ENCODE measurements around the gene CDH6.

The CDH6 gene

GRCh38 chr5:31158686-31159085 lies 34.8 kb upstream of the CDH6 start:
- TF ChIP-seq CTCF (conservative IDR thresholded peaks at IDR 0.05; ENCODE audit: low read depth, low read length), result no peak
- DNase-seq (ENCODE audit: low read depth), result no peak
- no peak overlapping the region for H3K4me3 ChIP-seq (ENCODE audit: low read length)

- H3K4me3 ChIP-seq (ENCODE audit: low read length), result no peak overlapping the region
- TF ChIP-seq CTCF (conservative IDR thresholded peaks at IDR 0.05; ENCODE audit: low read depth, low read length), result no peak
- DNase-seq (ENCODE audit: low read depth), result no peak
These were observed 31.7 kb upstream of the CDH6 start for GRCh38 chr5:31161781-31162181.

- no peak for TF ChIP-seq CTCF (conservative IDR thresholded peaks at IDR 0.05; ENCODE audit: low read depth, low read length)
- no peak overlapping the region for H3K4me3 ChIP-seq (ENCODE audit: low read length)
- no peak for DNase-seq (ENCODE audit: low read depth)
These were observed 27.8 kb upstream of the CDH6 start for GRCh38 chr5:31165729-31166128.

GRCh38 chr5:31169379-31169778 lies 24.1 kb upstream of the CDH6 start:
- no peak overlapping the region for H3K4me3 ChIP-seq (ENCODE audit: low read length)
- no peak for TF ChIP-seq CTCF (conservative IDR thresholded peaks at IDR 0.05; ENCODE audit: low read depth, low read length)
- DNase-seq (ENCODE audit: low read depth), result no peak

GRCh38 chr5:31172881-31173280 lies 20.6 kb upstream of the CDH6 start:
- TF ChIP-seq CTCF (conservative IDR thresholded peaks at IDR 0.05; ENCODE audit: low read depth, low read length), result no peak
- DNase-seq (ENCODE audit: low read depth), result no peak
- no peak overlapping the region for H3K4me3 ChIP-seq (ENCODE audit: low read length)

- DNase-seq (ENCODE audit: low read depth), result no peak
- no peak overlapping the region for H3K4me3 ChIP-seq (ENCODE audit: low read length)
- TF ChIP-seq CTCF (conservative IDR thresholded peaks at IDR 0.05; ENCODE audit: low read depth, low read length), result no peak
These were observed 19.9 kb upstream of the CDH6 start for GRCh38 chr5:31173614-31174013.

- TF ChIP-seq CTCF (conservative IDR thresholded peaks at IDR 0.05; ENCODE audit: low read depth, low read length), result no peak
- DNase-seq (ENCODE audit: low read depth), result no peak
- H3K4me3 ChIP-seq (ENCODE audit: low read length), result no peak overlapping the region
These were observed 12.0 kb upstream of the CDH6 start for GRCh38 chr5:31181376-31181987.
